Measurements from ENCODE around the gene SFXN1. TPM values are rescaled to one million over a fixed set of nuclear protein-coding genes. Genes with fewer than 3 reads are reported as not detected.

The SFXN1 gene
- total RNA-seq, 1 donor from 2014 or later = 89.4 TPM

- Mint-ChIP-seq H3K9me3 (ENCODE audit: unreplicated experiment) (peaks cover 4% of the 10 kb centered on the region), H3K36me3 (ENCODE audit: low read depth, unreplicated experiment) (peaks cover 1% of the 10 kb centered on the region), H3K27ac (ENCODE audit: unreplicated experiment) (peak overlapping the region; percentile 15), H3K4me3 (ENCODE audit: unreplicated experiment) (no peak overlapping the region), H3K4me1 (ENCODE audit: low read depth, unreplicated experiment) (peaks cover 13% of the 10 kb centered on the region), H3K27me3 (ENCODE audit: low read depth, unreplicated experiment) (peaks cover 10% of the 10 kb centered on the region)
- Histone ChIP-seq H3K27me3 (ENCODE audit: insufficient read depth, low read length) (no peaks in the 10 kb centered on the region), H4K20me1 (ENCODE audit: insufficient read depth, low read length) (no peaks in the 10 kb centered on the region), H3K4me1 (ENCODE audit: insufficient read depth, low read length) (peaks cover 9% of the 10 kb centered on the region), H2AFZ (ENCODE audit: low read depth, low read length) (peak overlapping the region; percentile 38), H3K9ac (ENCODE audit: low read length) (no peak overlapping the region), H3K4me3 (ENCODE audit: insufficient read depth, low read depth, low read length) (no peak overlapping the region), H3K36me3 (ENCODE audit: insufficient read depth, low read length) (no peaks in the 10 kb centered on the region), H3K79me2 (ENCODE audit: insufficient read depth, low read length) (no peaks in the 10 kb centered on the region), H3K4me2 (ENCODE audit: low read length) (peak overlapping the region; percentile 30), H3K27ac (ENCODE audit: low read depth, low read length) (no peak overlapping the region), H3K9me3 (ENCODE audit: insufficient read depth, low read depth, low read length) (no peaks in the 10 kb centered on the region)
- FAIRE-seq (no peak), DNase-seq (ENCODE audit: low read depth) (no peak)
- no peak for TF ChIP-seq EZH2 (IDR thresholded peaks at IDR 0.05; ENCODE audit: insufficient read depth, low read length)
- TF ChIP-seq, protein P1, sequence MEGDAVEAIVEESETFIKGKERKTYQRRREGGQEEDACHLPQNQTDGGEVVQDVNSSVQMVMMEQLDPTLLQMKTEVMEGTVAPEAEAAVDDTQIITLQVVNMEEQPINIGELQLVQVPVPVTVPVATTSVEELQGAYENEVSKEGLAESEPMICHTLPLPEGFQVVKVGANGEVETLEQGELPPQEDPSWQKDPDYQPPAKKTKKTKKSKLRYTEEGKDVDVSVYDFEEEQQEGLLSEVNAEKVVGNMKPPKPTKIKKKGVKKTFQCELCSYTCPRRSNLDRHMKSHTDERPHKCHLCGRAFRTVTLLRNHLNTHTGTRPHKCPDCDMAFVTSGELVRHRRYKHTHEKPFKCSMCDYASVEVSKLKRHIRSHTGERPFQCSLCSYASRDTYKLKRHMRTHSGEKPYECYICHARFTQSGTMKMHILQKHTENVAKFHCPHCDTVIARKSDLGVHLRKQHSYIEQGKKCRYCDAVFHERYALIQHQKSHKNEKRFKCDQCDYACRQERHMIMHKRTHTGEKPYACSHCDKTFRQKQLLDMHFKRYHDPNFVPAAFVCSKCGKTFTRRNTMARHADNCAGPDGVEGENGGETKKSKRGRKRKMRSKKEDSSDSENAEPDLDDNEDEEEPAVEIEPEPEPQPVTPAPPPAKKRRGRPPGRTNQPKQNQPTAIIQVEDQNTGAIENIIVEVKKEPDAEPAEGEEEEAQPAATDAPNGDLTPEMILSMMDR (IDR thresholded peaks at IDR 0.05; ENCODE audit: insufficient read depth, low read depth, low read length) = no peak
Observed at GRCh38 chr5:175573493-175574269, 95.3 kb downstream of the SFXN1 start.

GRCh38 chr5:175575301-175575700, 96.9 kb downstream of the SFXN1 start:
- H3K36me3 ChIP-seq (ENCODE audit: insufficient read depth, low read length) = no peaks in the 10 kb centered on the region
- FAIRE-seq (no peak), DNase-seq (ENCODE audit: low read depth) (no peak)
- no peak overlapping the region for H3K4me2 ChIP-seq (ENCODE audit: low read length)
- H3K9ac ChIP-seq (ENCODE audit: low read length) = no peak overlapping the region
- Mint-ChIP-seq H3K27ac (ENCODE audit: unreplicated experiment) (no peak overlapping the region), H3K36me3 (ENCODE audit: low read depth, unreplicated experiment) (peaks cover 1% of the 10 kb centered on the region), H3K9me3 (ENCODE audit: unreplicated experiment) (peaks cover 2% of the 10 kb centered on the region), H3K27me3 (ENCODE audit: low read depth, unreplicated experiment) (peaks cover 10% of the 10 kb centered on the region), H3K4me3 (ENCODE audit: unreplicated experiment) (no peak overlapping the region), H3K4me1 (ENCODE audit: low read depth, unreplicated experiment) (peaks cover 13% of the 10 kb centered on the region)
- no peaks in the 10 kb centered on the region for H3K27me3 ChIP-seq (ENCODE audit: insufficient read depth, low read length)
- H3K27ac ChIP-seq (ENCODE audit: low read depth, low read length) = no peak overlapping the region
- no peaks in the 10 kb centered on the region for H3K9me3 ChIP-seq (ENCODE audit: insufficient read depth, low read depth, low read length)
- H3K79me2 ChIP-seq (ENCODE audit: insufficient read depth, low read length) = no peaks in the 10 kb centered on the region
- TF ChIP-seq, protein P1 (IDR thresholded peaks at IDR 0.05; ENCODE audit: insufficient read depth, low read depth, low read length) = no peak
- TF ChIP-seq EZH2 (IDR thresholded peaks at IDR 0.05; ENCODE audit: insufficient read depth, low read length) = no peak
- no peak overlapping the region for H3K4me3 ChIP-seq (ENCODE audit: insufficient read depth, low read depth, low read length)
- no peak overlapping the region for H2AFZ ChIP-seq (ENCODE audit: low read depth, low read length)
- H4K20me1 ChIP-seq (ENCODE audit: insufficient read depth, low read length) = no peaks in the 10 kb centered on the region
- peaks cover 9% of the 10 kb centered on the region for H3K4me1 ChIP-seq (ENCODE audit: insufficient read depth, low read length)

DNA sequence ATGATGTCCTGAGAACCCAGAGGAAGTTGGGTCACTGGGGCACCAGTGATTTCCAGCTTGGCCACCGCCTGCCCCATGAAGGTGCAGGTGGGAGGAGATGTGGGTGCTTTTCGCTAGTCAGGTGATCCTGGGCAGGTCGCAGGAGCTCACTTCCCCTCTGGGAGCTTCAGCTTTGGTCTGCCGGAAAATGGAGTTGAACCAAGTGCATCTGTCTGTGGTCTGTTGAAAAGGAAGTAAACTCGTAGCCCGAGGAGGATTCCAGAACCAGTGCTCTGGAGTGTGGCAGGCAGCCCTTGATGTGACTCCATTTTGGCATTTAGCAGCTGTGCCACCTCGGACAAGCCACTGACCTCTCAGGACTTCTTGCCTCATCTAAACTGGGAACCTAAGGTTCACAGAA, 97.7 kb downstream of the SFXN1 start:
- H3K4me3 Mint-ChIP-seq (ENCODE audit: unreplicated experiment) = no peak overlapping the region
- no peak overlapping the region for H3K4me2 ChIP-seq (ENCODE audit: low read length)
- H3K27ac Mint-ChIP-seq (ENCODE audit: unreplicated experiment) = no peak overlapping the region
- no peaks in the 10 kb centered on the region for H3K36me3 ChIP-seq (ENCODE audit: insufficient read depth, low read length)
- TF ChIP-seq, protein P1 (IDR thresholded peaks at IDR 0.05; ENCODE audit: insufficient read depth, low read depth, low read length) = no peak
- TF ChIP-seq EZH2 (IDR thresholded peaks at IDR 0.05; ENCODE audit: insufficient read depth, low read length) = no peak
- H3K27me3 Mint-ChIP-seq (ENCODE audit: low read depth, unreplicated experiment) = peaks cover 10% of the 10 kb centered on the region
- no peak for FAIRE-seq
- H3K9ac ChIP-seq (ENCODE audit: low read length) = no peak overlapping the region
- no peak for DNase-seq (ENCODE audit: low read depth)
- H3K4me1 Mint-ChIP-seq (ENCODE audit: low read depth, unreplicated experiment) = peaks cover 13% of the 10 kb centered on the region
- H2AFZ ChIP-seq (ENCODE audit: low read depth, low read length) = no peak overlapping the region
- H3K4me1 ChIP-seq (ENCODE audit: insufficient read depth, low read length) = peaks cover 9% of the 10 kb centered on the region
- no peak overlapping the region for H3K4me3 ChIP-seq (ENCODE audit: insufficient read depth, low read depth, low read length)
- no peak overlapping the region for H3K27ac ChIP-seq (ENCODE audit: low read depth, low read length)
- H3K36me3 Mint-ChIP-seq (ENCODE audit: low read depth, unreplicated experiment) = peaks cover 1% of the 10 kb centered on the region
- no peaks in the 10 kb centered on the region for H3K79me2 ChIP-seq (ENCODE audit: insufficient read depth, low read length)
- no peaks in the 10 kb centered on the region for H3K9me3 ChIP-seq (ENCODE audit: insufficient read depth, low read depth, low read length)
- H3K27me3 ChIP-seq (ENCODE audit: insufficient read depth, low read length) = no peaks in the 10 kb centered on the region
- H4K20me1 ChIP-seq (ENCODE audit: insufficient read depth, low read length) = no peaks in the 10 kb centered on the region
- H3K9me3 Mint-ChIP-seq (ENCODE audit: unreplicated experiment) = no peaks in the 10 kb centered on the region
